ENCODE measurements around the gene ERN2.

Gene ERN2

GRCh38 chr16:23694644-23695373 lies 18.2 kb downstream of the ERN2 start:
- Histone ChIP-seq H4K20me1 (ENCODE audit: insufficient read depth, low read length) (no peaks in the 10 kb centered on the region), H3K4me3 (ENCODE audit: low read length) (peak overlapping the region; percentile 26; the same call in 1 of the 2 replicates), H3K27ac (ENCODE audit: low read length) (no peak overlapping the region), H2AFZ (ENCODE audit: low read length) (peak overlapping the region; percentile 62), H3K9me2 (replicated peaks; ENCODE audit: insufficient read depth, low read length) (no peaks in the 10 kb centered on the region), H3K4me2 (ENCODE audit: low read depth, low read length) (peak overlapping the region; percentile 54; the same call in 1 of the 2 replicates), H3K9ac (ENCODE audit: low read length) (no peak overlapping the region; the same call in 1 of the 2 replicates), H3K79me2 (ENCODE audit: low read length) (no peaks in the 10 kb centered on the region), H3F3A (ENCODE audit: insufficient read depth, low read length) (0 out of 2 replicates have a peak, but pooled peaks cover 2% of the 10 kb centered on the region), H3K36me3 (replicated peaks; ENCODE audit: insufficient read depth, low read length) (no peaks in the 10 kb centered on the region), H3K9me3 (replicated peaks; ENCODE audit: insufficient read depth, low read length) (no peaks in the 10 kb centered on the region), H3K27me3 (replicated peaks; ENCODE audit: insufficient read depth, low read length) (no peaks in the 10 kb centered on the region), H3K4me1 (ENCODE audit: low read length) (no peaks in the 10 kb centered on the region)
- no peak for TF ChIP-seq CTCF (IDR thresholded peaks at IDR 0.05; ENCODE audit: low read length)
- TF ChIP-seq EZH2 (optimal IDR thresholded peaks at IDR 0.05; ENCODE audit: low read depth, low read length) = no peak
- TF ChIP-seq EZH2phosphoT487 (IDR thresholded peaks at IDR 0.05; ENCODE audit: low read length) = no peak
- DNase-seq = peak; percentile 49

- 0 out of 2 replicates have a peak, but pooled peaks cover 2% of the 10 kb centered on the region for H3F3A ChIP-seq (ENCODE audit: insufficient read depth, low read length)
- no peaks in the 10 kb centered on the region for H4K20me1 ChIP-seq (ENCODE audit: insufficient read depth, low read length)
- H3K9me2 ChIP-seq (replicated peaks; ENCODE audit: insufficient read depth, low read length) = no peaks in the 10 kb centered on the region
- no peaks in the 10 kb centered on the region for H3K27me3 ChIP-seq (replicated peaks; ENCODE audit: insufficient read depth, low read length)
- no peak overlapping the region for H3K27ac ChIP-seq (ENCODE audit: low read length)
- no peaks in the 10 kb centered on the region for H3K4me1 ChIP-seq (ENCODE audit: low read length)
- H3K4me3 ChIP-seq (ENCODE audit: low read length) = peak overlapping the region; percentile 26; the same call in 1 of the 2 replicates
- H2AFZ ChIP-seq (ENCODE audit: low read length) = peak overlapping the region; percentile 62
- H3K4me2 ChIP-seq (ENCODE audit: low read depth, low read length) = peak overlapping the region; percentile 54; the same call in 1 of the 2 replicates
- DNase-seq = no peak
- TF ChIP-seq EZH2phosphoT487 (IDR thresholded peaks at IDR 0.05; ENCODE audit: low read length) (no peak), EZH2 (optimal IDR thresholded peaks at IDR 0.05; ENCODE audit: low read depth, low read length) (no peak), CTCF (IDR thresholded peaks at IDR 0.05; ENCODE audit: low read length) (no peak)
- 0 out of 2 replicates have a peak, but pooled peaks cover 3% of the 10 kb centered on the region for H3K36me3 ChIP-seq (replicated peaks; ENCODE audit: insufficient read depth, low read length)
- H3K9ac ChIP-seq (ENCODE audit: low read length) = no peak overlapping the region; the same call in 1 of the 2 replicates
- H3K9me3 ChIP-seq (replicated peaks; ENCODE audit: insufficient read depth, low read length) = no peaks in the 10 kb centered on the region
- H3K79me2 ChIP-seq (ENCODE audit: low read length) = no peaks in the 10 kb centered on the region
Observed at GRCh38 chr16:23694265-23694643, 18.8 kb downstream of the ERN2 start.

GRCh38 chr16:23692190-23692837 lies 20.7 kb downstream of the ERN2 start:
- Histone ChIP-seq H3K27ac (ENCODE audit: low read length) (no peak overlapping the region), H3K9ac (ENCODE audit: low read length) (no peak overlapping the region), H3K4me1 (ENCODE audit: low read length) (no peaks in the 10 kb centered on the region), H3F3A (ENCODE audit: insufficient read depth, low read length) (0 out of 2 replicates have a peak, but pooled peaks cover 2% of the 10 kb centered on the region), H3K9me3 (replicated peaks; ENCODE audit: insufficient read depth, low read length) (no peaks in the 10 kb centered on the region), H3K79me2 (ENCODE audit: low read length) (no peaks in the 10 kb centered on the region), H4K20me1 (ENCODE audit: insufficient read depth, low read length) (no peaks in the 10 kb centered on the region), H3K27me3 (replicated peaks; ENCODE audit: insufficient read depth, low read length) (no peaks in the 10 kb centered on the region), H3K9me2 (replicated peaks; ENCODE audit: insufficient read depth, low read length) (no peaks in the 10 kb centered on the region), H2AFZ (ENCODE audit: low read length) (no peak overlapping the region), H3K4me3 (ENCODE audit: low read length) (no peak overlapping the region), H3K4me2 (ENCODE audit: low read depth, low read length) (no peak overlapping the region), H3K36me3 (replicated peaks; ENCODE audit: insufficient read depth, low read length) (0 out of 2 replicates have a peak, but pooled peaks cover 10% of the 10 kb centered on the region)
- no peak for TF ChIP-seq EZH2phosphoT487 (IDR thresholded peaks at IDR 0.05; ENCODE audit: low read length)
- TF ChIP-seq CTCF (IDR thresholded peaks at IDR 0.05; ENCODE audit: low read length) = no peak
- no peak for TF ChIP-seq EZH2 (optimal IDR thresholded peaks at IDR 0.05; ENCODE audit: low read depth, low read length)
- DNase-seq = no peak

Data from MM.1S (cell line).